Panc1 (cell line): ENCODE data around the gene PDIK1L.

Experiments
- POLR2AphosphoS5 ChIP-seq: IDR thresholded peaks from 2 replicates; pipeline ENCODE4 v1.6.1; 2012; ENCODE audit warnings: mild to moderate bottlenecking, low read depth, low read length, moderate library complexity
- TF ChIP-seq, protein P1 (sequence below): fragments of 450-650 bp; IDR thresholded peaks from 2 replicates; pipeline ENCODE4 v1.5.1; 2017; ENCODE audit warnings: mild to moderate bottlenecking

DNA sequence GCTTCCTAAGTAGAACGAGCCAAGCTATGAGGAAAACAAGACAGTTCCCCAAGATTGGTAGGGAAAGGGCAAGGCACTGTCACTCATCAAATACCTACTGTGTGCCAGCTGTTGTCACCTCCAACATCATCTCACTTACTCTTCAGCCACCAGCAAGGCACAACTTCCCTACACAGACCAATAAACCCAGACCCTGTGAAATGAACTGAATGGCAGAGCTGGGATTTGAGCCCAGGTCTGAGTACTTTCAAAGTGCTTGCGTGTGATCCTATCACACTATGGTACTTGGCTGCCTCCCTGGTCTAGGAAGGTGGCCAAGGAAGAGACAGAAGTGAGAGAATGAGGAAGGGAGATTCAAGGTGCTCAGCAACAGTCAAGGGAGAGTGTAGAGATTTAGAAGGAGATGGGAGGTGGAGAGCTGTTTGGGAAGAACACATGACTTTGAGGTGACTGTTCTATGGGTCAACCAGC, 27.5 kb upstream of the PDIK1L start:
- TF ChIP-seq, protein P1, sequence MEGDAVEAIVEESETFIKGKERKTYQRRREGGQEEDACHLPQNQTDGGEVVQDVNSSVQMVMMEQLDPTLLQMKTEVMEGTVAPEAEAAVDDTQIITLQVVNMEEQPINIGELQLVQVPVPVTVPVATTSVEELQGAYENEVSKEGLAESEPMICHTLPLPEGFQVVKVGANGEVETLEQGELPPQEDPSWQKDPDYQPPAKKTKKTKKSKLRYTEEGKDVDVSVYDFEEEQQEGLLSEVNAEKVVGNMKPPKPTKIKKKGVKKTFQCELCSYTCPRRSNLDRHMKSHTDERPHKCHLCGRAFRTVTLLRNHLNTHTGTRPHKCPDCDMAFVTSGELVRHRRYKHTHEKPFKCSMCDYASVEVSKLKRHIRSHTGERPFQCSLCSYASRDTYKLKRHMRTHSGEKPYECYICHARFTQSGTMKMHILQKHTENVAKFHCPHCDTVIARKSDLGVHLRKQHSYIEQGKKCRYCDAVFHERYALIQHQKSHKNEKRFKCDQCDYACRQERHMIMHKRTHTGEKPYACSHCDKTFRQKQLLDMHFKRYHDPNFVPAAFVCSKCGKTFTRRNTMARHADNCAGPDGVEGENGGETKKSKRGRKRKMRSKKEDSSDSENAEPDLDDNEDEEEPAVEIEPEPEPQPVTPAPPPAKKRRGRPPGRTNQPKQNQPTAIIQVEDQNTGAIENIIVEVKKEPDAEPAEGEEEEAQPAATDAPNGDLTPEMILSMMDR: no peak
- no peak for TF ChIP-seq POLR2AphosphoS5
